ENCODE measurements around the gene FLT1.

DNA sequence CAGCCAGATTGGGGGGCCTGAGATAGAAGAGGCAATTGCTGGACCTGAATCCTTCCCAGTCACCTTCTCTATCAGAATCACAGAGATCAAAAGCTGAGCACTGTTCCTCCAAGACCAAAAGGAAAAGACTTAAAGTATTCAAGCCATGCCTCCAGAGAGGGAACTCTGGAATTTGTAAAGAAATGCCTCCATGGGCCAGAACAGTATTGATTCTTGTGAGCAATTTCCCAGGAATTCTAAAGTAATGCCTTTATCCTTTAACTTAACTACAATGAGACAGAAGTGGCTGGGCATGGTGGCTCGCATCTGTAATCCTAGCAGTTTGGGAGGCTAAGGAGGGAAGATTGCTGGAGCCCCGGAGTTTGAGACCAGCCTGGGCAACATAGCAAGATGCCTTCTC is 148.8 kb downstream of the FLT1 start:
- TF ChIP-seq RNF2 (IDR thresholded peaks at IDR 0.05; ENCODE audit: borderline replicate concordance, low read depth) (no peak), MAFK (IDR thresholded peaks at IDR 0.05; ENCODE audit: partially characterized antibody) (no peak), CHD2 (IDR thresholded peaks at IDR 0.05; ENCODE audit: low read length, partially characterized antibody) (no peak)
- TF ChIP-seq, protein P1, sequence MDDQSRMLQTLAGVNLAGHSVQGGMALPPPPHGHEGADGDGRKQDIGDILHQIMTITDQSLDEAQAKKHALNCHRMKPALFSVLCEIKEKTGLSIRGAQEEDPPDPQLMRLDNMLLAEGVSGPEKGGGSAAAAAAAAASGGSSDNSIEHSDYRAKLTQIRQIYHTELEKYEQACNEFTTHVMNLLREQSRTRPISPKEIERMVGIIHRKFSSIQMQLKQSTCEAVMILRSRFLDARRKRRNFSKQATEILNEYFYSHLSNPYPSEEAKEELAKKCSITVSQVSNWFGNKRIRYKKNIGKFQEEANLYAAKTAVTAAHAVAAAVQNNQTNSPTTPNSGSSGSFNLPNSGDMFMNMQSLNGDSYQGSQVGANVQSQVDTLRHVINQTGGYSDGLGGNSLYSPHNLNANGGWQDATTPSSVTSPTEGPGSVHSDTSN (IDR thresholded peaks at IDR 0.05), result no peak
- TF ChIP-seq, protein P2, sequence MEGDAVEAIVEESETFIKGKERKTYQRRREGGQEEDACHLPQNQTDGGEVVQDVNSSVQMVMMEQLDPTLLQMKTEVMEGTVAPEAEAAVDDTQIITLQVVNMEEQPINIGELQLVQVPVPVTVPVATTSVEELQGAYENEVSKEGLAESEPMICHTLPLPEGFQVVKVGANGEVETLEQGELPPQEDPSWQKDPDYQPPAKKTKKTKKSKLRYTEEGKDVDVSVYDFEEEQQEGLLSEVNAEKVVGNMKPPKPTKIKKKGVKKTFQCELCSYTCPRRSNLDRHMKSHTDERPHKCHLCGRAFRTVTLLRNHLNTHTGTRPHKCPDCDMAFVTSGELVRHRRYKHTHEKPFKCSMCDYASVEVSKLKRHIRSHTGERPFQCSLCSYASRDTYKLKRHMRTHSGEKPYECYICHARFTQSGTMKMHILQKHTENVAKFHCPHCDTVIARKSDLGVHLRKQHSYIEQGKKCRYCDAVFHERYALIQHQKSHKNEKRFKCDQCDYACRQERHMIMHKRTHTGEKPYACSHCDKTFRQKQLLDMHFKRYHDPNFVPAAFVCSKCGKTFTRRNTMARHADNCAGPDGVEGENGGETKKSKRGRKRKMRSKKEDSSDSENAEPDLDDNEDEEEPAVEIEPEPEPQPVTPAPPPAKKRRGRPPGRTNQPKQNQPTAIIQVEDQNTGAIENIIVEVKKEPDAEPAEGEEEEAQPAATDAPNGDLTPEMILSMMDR (IDR thresholded peaks at IDR 0.05), result no peak
- TF ChIP-seq, protein P3, sequence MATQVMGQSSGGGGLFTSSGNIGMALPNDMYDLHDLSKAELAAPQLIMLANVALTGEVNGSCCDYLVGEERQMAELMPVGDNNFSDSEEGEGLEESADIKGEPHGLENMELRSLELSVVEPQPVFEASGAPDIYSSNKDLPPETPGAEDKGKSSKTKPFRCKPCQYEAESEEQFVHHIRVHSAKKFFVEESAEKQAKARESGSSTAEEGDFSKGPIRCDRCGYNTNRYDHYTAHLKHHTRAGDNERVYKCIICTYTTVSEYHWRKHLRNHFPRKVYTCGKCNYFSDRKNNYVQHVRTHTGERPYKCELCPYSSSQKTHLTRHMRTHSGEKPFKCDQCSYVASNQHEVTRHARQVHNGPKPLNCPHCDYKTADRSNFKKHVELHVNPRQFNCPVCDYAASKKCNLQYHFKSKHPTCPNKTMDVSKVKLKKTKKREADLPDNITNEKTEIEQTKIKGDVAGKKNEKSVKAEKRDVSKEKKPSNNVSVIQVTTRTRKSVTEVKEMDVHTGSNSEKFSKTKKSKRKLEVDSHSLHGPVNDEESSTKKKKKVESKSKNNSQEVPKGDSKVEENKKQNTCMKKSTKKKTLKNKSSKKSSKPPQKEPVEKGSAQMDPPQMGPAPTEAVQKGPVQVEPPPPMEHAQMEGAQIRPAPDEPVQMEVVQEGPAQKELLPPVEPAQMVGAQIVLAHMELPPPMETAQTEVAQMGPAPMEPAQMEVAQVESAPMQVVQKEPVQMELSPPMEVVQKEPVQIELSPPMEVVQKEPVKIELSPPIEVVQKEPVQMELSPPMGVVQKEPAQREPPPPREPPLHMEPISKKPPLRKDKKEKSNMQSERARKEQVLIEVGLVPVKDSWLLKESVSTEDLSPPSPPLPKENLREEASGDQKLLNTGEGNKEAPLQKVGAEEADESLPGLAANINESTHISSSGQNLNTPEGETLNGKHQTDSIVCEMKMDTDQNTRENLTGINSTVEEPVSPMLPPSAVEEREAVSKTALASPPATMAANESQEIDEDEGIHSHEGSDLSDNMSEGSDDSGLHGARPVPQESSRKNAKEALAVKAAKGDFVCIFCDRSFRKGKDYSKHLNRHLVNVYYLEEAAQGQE (IDR thresholded peaks at IDR 0.05), result no peak

Data from A549 (cell line).